GM18870 (cell line): ENCODE results near the gene TAF6L.
"Not testable (repeated sequence)": the region's sequence is repeated elsewhere in the genome, so short reads cannot be mapped to it uniquely, and the experiment has no call there.

Source experiments
- ATAC-seq: cut with Tn5 transposase; IDR thresholded peaks from one replicate; pipeline ENCODE4 v1.9.1; 2021; ENCODE audit warnings: moderate library complexity; ENCODE audit not compliant: unreplicated experiment

The TAF6L gene

DNA sequence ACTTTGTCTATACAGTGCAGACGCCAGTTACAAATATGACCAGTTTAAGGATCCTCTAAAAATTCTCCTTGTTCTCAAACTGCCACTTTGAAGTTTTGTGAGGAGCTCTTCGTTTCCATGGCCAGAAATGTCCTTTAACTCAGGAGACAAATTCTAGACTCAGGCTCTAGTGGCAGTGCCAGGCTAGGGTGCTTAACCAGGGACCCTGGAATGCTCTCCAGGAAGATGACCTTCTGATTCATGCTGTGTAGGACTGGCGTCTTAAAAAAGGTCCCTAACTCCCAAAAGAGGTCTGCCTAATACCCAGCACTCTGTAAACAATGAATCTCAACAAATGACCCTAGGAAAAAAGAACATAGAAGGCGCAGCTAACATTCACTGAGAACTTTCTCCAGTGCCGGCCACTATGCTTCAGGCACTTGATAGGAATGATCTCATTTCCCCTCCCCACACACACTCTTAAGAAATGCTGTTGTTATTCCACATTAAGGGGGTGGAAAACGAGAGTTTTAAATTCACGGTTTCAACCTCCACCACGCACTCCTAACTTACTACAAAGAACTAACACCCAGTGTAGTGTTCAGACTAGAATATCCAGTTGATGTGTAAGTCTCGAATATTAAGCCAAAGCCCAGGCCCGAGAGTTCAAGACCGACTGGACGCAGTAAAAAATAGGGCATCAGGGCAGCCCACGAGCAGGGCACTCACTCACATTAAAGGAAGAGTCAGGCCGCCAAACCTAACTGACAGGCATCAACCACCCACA, 33.3 kb downstream of the TAF6L start:
- peak; percentile 1 for ATAC-seq

DNA sequence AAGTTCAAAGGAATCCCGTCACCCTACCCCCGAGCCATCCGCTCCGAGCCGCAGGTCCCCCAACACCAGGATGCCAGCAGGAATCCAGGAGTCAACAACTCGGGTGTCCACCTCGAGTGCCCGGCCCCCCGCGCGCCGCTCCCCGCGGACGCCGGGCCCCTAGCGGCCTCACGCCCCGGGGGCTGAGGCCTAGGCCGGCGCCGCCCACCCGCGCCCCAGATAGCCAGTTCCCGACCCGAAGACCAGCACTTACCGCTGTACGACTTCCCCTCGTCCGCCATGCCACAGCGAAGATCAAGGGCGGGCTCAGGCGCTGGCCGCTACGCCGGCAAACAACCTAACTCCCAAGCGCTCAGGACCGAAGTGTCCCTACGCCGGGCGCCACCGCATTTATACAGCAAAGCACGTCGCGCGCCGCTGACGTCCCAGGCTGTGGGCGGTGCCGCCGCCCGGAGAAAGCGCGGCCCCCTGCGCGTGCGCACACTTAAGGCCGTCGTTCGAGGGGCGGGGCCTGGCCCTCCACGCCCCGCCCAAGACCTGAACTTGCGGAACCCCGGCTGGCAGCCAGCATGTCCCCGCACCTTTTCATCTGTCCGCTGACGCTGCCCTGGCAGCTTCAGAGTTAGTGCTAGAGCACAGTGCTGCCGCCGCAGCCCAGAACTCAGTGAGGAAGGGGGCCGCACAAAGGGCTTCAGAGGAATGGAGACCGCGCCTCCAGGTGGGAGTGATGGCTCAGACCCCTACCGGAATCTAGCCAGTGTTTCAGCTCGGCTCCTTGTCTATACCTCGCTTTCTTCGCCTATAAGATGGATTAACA, 34.1 kb downstream of the TAF6L start, which contains the start of gene NXF1:
NXF1 (minus strand) TSS at position 365 of the 817 bp plus-strand sequence; CDS start at position 281, 84 bp downstream.
- peak; percentile 67 for ATAC-seq

DNA sequence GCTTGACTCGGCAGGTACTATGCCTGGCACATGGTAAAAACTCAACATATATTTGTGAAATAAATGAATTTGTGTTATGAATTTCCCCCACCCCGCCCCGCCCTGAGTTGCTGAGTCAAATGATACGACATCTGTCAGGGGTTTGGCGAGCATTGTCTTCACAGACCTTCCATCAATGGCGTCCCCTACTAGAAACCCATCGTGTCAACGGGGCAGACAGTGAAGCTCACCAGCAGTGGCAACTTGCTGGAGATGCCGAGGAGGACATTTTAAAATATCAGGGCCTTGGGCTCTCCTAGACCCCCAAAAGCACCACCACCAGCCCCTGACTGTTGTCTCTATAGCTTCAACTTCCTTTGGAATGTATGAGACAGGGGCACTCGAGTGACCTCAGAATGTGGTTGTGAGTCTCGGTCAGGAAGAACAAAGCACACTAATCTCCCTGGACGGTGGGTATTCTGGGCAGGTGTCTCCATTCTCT, 34.8 kb downstream of the TAF6L start:
- no peak for ATAC-seq

DNA sequence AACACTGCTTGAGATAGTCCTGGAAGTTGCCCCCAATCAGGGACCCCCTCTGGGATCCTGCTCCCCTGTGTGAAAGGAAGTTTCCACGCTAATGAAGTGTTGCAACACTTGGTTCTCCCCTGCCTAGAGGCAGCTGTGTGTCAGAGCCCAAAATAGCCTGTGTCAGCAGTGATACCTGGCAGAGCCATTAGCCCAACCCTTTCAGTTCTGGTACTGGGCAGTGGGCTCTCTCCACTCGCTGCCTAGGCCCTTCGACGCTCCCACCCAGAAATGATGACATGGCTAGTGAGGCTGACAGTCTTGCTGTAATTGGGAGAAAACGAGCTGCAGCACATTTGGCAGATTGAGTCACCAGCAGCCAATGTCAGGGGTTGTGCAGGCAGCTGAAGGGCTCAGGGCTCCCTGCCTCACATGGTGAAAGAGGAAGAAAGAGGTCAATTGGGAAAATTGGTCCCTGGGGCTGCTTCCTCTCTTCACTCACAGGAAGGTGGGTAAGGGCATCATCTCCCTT, 35.5 kb downstream of the TAF6L start:
- no peak for ATAC-seq

DNA sequence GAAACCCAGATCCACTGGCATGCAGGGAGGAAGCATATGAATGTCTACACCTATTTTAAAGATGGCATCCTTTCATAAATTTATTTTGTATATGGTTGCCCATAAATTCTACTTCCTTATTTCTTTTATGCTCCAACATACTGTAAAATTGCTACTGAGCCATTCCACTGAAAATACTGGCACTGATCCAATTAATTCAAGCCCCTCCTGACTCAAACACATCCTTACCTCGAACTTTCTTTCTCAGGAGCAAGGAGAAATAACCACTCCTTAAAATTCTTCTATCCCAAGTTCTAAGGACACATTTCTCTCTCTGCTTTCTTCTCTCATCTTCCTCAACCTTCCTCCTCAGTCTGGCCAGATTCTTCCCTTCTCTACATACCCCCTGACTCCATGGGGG, 39.6 kb downstream of the TAF6L start:
- ATAC-seq: no peak

DNA sequence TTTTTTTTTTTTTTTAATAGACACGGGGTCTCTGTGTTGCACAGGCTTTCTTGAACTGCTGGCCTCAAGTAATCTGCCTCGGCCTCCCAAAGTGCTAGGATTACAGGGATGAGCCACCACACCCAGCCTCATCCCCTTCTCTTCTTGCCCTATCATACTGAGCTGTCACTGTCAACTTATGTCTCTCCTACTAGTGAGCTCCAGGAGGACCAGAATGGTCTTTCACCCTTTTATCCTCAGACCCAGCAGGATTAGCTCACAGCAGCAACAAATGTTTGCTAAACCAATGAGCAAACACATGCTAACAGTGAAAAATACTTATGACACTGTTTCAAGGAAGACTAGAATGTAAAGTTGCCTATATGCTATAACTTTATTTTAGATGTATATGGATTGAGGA, 40.5 kb downstream of the TAF6L start:
- ATAC-seq: no peak

DNA sequence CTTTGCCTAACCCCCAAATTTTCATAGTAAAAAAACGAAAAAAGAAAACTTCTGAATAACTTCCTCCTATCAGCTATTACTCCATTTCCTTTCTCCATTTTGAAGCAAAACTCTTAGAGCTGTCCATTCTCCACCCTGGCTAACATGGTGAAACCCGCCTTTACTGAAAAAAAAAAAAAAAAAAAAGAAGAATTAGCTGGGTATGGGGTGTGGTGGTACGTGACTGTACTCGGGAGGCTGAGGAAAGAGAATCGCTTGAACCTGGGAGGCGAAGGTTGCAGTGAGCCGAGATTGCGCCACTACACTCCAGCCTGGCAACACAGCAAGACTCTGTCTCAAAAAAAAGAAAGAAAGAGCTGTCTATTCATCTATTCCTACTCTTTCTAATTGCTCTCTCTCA, 45.4 kb downstream of the TAF6L start:
- ATAC-seq: no peak

DNA sequence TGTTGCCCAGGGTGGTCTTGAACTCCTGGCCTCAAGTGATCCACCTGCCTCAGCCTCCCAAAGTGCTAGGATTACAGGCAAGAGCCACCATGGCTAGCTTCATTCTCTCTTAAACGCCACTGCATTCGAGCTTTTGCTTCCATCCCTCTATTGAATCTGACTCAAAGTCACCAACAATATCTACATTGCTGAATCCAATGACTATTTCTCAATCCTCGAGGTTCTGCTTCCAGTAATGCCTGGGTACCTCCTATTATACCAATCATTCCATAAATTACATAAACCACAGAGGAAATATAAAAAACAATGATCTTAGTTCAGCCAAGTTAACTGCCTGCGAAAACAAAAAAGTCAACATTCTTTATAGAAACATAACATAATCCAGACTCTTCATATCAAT, 45.9 kb downstream of the TAF6L start:
- ATAC-seq: no peak

DNA sequence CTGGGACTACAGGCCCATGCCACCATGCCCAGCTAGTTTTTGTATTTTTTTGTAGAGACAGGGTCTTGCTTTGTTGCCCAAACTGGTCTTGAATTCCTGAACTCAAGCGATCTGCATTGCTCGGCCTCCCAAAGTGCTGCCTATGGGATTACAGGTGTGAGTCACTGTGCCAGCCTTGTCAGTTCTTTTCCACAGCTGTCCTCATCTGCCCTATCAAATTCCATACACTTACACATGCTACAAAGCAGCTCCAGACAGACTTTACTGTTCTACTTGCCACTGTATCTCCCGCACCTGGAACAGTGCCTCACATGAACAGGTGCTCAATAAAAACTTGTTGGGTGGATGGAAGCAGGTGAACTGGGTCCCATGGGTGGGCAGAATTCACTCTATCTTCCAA, 52.5 kb downstream of the TAF6L start:
- no peak for ATAC-seq

DNA sequence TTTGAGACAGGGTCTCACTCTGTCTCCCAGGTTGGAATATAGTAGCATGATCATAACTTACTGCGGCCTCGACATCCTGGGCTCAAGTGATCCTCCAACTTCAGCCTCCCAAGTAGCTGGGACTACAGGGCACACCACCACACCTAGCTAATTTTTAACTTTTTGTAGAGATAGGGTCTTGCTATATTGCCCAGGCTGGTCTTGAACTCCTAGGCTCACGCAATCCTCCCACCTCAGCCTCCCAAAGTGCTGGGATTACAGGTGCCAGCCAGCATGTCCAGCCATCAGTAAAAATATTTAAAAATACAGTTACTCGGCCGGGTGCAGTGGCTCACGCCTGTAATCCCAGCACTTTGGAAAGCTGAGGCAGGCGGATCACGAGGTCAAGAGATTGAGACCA, 56.9 kb downstream of the TAF6L start:
- ATAC-seq: not testable (repeated sequence)

DNA sequence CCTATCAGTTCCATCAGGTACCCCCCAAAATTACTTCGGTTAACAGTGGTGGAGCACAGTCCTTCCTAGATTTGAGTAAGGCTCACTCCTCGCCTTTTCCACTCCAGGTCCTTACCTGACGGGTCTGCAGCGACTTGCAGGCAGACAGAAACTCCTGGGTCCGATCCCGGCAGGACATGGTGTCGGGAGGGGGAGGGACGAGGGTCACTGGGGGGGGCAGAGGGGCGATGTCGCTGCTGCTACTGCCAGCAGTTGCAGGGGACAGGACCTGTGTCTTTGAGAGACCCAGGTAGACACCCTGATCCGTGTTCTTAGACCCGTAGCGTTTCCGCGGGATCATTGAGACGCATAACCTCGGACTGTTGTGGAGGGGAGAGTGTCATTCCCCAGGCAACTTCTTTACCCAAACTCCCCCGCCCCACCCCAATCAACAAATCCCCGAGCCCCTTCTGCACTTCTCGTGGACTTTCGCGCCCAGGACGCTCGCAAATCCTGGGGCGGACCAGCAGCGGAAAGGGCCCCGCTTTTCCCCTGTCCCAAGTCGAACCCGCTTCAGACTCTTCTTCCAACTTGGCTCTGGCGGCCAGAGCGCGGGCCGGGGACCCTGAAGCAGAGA, 59.8 kb downstream of the TAF6L start:
- no peak for ATAC-seq

DNA sequence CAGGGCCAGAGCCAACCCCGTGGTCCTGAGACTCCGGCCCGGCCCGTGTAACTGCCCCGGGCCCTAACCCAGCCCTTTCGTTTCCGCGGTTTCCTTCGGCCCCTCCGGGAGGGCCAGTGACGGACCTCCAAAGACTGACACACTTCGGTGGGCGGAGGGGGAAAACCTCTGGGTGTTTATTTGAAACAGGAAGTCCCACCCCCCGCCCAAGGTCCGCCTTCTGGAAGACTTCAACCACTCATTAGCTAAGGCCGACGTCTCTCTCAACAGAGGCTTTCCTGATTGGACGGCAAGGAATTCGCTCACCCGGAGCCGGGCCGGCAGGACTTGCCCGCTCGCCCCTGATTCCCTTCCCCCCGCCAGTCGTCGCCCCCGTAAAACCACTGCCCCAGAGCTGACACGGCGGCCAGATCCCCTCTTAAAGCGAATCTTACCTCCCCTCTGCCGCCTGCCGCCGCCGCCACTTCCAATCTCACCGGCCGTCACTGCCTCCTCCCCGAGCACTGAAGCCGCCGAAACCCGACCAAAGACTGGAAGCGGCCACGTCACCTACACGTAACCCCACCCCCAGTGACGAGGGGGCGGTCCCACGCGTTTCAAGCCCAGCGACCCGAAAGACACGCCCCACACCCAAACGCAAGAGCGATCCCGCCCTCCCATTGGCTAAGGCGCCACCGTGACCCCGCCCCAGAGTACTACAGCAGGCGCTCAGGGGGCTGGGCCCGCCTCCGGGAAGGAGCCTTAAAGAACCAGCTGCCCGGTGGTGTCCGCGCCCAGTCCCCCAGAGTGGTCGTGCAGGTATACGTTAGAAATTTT, 60.5 kb downstream of the TAF6L start, which contains the start of gene STX5:
STX5 (minus strand) TSS at position 532 of the 816 bp plus-strand sequence. CDS start 808 bp downstream, outside the sequence.
- peak; percentile 66 for ATAC-seq

DNA sequence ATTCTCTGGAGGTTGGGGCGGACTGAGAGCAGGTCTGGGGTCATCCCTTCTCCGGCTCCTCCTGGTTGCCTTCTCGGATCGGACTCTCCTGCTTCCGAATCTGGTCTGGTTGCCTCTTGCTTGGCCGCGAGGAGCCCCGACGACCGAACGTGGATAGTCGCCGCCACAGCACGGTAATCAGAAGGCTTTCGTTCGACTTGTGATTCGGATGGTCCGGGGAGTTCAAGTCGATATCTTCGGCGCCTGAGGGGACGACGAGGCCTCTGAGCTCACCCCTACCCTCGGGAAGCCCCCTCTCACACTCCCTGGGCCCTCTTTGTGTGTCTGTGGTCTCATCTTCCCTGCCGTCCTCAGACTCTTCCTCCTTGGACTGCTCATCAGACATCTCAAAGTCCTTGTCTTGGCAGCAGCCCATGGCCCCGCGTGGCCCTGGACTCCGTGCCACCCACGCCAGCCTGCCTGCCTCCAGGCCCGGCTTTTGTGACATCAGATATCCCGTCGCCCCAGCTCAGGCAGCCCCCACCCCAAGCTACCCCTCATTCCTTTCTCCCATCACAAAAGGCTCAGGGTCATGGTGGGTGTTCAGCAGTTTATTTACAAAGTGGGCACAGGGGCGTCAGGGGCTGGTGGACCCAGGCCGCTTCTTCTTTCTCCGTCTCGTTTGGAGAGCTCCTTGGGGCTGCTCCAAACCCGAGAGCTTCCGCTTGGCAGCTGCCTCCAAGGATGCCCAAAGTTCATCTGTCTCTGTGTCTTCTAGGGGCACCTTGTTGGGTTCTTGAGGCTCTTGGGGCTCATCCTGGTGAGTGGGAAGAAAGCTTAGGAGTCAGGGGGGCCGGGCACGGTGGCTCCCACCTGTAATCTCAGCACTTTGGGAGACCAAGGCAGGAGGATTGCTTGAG, 61.4 kb downstream of the TAF6L start, which contains the start of gene TEX54:
TEX54 (minus strand) TSS at position 506 of the 899 bp plus-strand sequence.
- ATAC-seq: no peak

DNA sequence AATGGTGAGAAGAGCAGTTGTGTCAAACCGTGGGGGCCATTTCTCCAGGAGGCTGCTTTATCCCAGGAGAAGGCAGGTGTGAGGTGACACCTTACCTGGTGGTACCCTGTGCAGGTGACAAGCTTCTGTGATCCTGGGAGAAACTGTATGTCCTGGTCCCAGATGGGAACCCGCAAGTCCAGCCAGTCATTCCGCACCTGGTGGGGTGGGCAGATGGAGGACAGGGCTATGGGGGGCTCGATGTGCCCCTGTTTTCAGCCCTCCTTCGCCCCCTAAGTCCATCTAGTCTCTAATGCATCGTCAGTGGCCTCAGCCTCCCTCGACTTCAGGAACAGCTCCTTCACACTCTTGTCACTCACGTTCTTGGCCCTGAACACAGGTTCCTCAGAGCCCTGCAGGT, 64.1 kb downstream of the TAF6L start:
- no peak for ATAC-seq
